HG03571 (cell line): Measurements from ENCODE around the gene JMJD4.
"Not testable (repeated sequence)": the region's sequence is repeated elsewhere in the genome, so short reads cannot be mapped to it uniquely, and the experiment has no call there.

ENCODE experiments used
- ATAC-seq: cut with Tn5 transposase; IDR thresholded peaks from one replicate; pipeline ENCODE4 v1.9.1; 2021; ENCODE audit not compliant: unreplicated experiment

The JMJD4 gene

DNA sequence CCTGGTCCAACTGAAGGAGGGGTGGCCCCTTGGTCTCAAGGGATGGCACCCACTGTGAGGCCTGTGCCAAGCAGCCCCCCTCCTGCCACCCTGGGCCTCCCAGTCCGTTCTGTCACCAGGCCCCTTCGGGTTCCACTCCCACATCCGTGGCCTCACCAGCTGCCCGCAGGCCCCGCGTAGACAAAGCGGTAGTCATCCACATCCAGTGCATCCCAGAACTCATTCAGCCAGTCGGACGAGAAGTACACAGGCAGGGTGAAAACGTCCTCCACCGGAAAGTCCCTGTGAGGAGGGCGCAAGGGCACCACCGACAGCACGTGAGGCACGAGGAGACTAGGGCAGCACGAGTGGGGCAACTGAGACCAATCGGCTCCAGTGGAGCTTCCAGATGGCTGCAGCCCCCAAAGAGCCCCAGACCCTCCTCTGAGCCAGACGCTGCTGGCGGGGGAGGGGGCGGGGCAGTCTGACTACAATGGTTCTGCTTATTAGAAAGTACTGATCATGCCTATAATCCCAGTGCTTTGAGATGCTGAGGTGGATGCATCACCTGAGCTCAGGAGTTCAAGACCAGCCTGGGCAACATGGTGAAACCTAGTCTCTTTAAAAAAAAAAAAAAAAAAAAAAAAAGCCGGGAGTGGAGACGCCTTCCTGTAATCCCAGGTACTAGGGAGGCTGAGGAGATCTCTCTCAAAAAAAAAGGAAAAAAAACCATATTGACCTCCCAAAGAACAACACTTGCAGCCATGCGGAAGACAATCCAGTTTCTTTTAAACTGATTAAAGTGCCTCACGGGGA, 1.2 kb downstream of the JMJD4 start:
- ATAC-seq = no peak

DNA sequence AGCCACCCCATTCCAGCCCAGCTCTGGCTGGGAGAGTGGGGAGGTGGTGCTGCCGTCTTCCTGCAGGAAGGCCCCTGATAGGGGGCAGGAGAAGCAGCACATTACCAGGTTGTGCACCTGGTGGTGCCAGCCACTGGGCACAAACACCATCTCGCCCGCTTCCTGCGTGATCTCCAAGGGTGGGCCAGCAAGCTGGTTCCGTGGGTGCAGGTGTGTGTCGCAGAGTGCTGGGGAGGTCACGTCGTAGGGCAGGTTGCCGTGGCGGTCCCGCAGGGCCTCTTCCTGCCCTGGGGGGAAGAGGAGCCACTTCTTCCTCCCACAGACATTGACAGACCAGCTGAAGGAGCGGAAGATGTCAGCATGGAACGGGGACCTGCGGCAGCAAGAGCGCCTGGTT, 1.8 kb downstream of the JMJD4 start:
- ATAC-seq = no peak

- ATAC-seq = no peak
These were observed 2.4 kb downstream of the JMJD4 start for GRCh38 chr1:227732586-227733308.

GRCh38 chr1:227731696-227732585, 3.2 kb downstream of the JMJD4 start:
- ATAC-seq = no peak

DNA sequence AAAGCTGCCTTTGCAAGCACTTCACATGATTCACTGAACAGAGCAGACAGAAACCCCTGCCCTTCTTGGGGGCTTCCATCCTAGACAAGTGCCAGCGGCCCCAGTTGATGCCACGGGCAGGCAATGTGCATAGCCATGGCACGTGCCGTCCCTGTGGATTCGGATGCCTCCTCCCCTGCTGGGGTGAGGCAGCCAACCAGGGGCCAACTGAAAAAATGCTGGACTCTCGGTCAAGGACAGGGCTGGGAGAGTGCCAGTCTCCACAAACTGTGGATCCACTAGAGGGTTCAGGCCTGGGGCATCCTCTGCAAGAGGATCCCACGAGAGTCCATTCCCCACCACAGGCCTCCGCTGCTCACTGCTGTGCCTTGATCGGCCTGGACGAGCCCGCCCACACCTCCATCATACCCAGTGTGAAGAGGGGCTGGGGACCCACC, 3.8 kb downstream of the JMJD4 start:
- no peak for ATAC-seq

- no peak for ATAC-seq
These were observed 4.4 kb downstream of the JMJD4 start for GRCh38 chr1:227730630-227731151.

GRCh38 chr1:227729881-227730629, 5.0 kb downstream of the JMJD4 start:
- no peak for ATAC-seq

GRCh38 chr1:227729144-227729880, 5.8 kb downstream of the JMJD4 start:
- no peak for ATAC-seq

- no peak for ATAC-seq
These were observed 6.3 kb downstream of the JMJD4 start for GRCh38 chr1:227728892-227729143.

DNA sequence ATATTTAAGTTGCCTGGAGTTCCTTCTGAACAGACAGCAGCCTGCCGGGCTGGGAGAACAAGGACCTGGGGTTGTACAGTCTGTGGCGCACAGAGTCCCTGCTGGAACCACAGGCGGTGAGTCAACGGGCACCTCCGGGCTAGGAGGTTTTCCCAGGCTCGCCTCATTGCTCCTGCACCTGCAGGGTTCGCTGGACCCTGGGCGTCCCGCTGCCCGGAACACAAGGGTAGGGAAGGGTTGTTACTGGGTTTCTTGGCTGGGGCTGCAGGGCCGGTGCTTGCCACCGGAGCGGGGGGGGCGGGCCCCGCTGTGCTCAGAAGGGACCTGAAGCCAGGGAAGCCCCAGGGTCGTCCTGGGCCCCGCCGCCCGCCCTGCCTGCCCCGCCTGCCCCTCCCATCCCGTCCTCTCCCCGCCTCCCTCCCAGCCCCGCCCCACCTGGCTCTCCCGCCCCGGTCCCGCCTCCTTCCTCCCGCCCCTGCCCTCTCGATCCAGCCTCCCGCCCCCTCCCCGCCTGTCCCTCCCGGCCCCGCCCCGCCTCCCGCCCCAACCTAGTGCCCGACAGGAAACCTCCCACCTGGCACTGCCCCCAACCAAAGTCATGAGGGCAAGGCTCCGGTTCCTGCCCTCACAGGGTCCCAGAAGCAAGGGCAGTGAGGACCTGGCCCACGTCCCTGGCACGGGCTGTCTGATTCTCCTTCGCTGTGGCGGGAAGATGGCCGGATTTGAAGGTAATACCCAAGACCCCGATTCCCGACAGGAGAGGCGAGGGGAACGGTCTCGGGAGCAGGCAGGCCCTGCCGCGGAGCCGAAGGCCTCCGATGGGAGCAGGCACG, 6.8 kb downstream of the JMJD4 start:
- no peak for ATAC-seq

- ATAC-seq = no peak
These were observed 8.0 kb downstream of the JMJD4 start for GRCh38 chr1:227726924-227727599.

DNA sequence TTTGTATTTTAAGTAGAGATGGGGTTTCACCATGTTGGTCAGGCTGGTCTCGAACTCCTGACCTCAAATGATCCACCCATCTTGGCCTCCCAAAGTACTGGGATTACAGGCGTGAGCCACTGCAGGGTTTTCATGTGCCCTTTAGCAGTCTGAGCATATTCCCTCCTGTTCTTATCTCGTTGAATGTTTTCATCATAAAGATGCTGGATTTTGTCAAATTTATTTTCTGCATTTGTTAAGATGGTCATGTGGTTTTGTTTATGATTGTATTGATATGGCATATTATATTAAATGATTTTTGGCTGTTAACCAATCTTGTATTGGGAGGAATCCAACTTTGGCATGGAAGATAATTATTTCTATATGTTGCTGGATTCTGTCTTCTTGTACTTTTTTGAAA, 8.8 kb downstream of the JMJD4 start:
- ATAC-seq = no peak

GRCh38 chr1:227725046-227725445, 10.1 kb downstream of the JMJD4 start:
- no peak for ATAC-seq

DNA sequence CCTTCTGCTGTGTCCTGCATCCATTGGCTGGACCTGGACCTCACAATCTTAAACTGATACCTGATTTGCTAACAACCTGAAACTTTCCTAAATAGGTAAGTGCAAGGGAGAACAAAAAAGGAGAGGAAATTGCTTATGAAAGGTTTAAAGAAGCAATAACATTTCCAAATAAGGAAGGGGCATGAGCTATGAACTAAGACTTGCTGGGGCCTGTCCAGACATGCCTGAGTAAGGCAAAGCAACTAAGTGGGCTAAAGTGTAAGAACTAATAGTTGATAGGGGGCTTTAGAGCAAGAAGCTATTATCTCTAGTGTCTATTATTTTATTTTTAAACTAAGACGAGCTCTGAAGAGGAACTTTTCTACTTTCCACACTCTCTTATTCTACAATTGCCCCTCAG, 11.6 kb downstream of the JMJD4 start:
- no peak for ATAC-seq

GRCh38 chr1:227718932-227719331, 16.2 kb downstream of the JMJD4 start:
- no peak for ATAC-seq

- peak; percentile 47 for ATAC-seq
These were observed 22.5 kb downstream of the JMJD4 start for GRCh38 chr1:227712648-227713047.

DNA sequence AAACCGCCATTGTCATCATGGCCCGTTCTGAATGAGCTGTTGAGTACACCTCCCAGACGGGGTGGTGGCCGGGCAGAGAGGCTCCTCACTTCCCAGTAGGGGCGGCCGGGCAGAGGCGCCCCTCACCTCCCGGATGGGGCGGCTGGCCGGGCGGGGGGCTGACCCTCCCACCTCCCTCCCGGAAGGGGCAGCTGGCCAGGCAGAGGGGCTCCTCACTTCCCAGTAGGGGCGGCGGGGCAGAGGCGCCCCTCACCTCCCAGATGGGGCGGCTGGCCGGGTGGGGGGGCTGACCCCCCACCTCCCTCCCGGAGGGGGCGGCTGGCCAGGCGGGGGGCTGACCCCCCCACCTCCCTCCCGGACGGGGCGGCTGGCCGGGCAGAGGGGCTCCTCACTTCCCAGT, 24.6 kb downstream of the JMJD4 start:
- not testable (repeated sequence) for ATAC-seq

- ATAC-seq = no peak
These were observed 25.7 kb downstream of the JMJD4 start for GRCh38 chr1:227709451-227709850.

GRCh38 chr1:227707846-227708245, 27.3 kb downstream of the JMJD4 start:
- ATAC-seq = no peak
